ENCODE measurements around the gene TLE3. TPM values are rescaled to one million over a fixed set of nuclear protein-coding genes. Genes with fewer than 3 reads are reported as not detected.

Gene TLE3
- total and polyA plus RNA-seq, 2 of the 4 experiments (the other 2 are of a cell fraction) = 6.5 to 16.3 TPM

GRCh38 chr15:70067011-70067410, 30.7 kb downstream of the TLE3 start:
- dilution Hi-C loops (cut with HindIII; ENCODE audit: low sequenced_read_pairs, unreplicated experiment) (no loop called here), intact Hi-C loops (cut with micrococcal nuclease) (no loop called here), in situ Hi-C loops (cut with MboI; ENCODE audit: low sequenced_read_pairs) (no loop called here)
- BruUV-seq (replicated peaks) = no TSS peak
- H3K36me3 ChIP-seq (ENCODE audit: control insufficient read depth, insufficient read depth, low read length) = peaks cover 56% of the 10 kb centered on the region
- TF ChIP-seq ELK1 (IDR thresholded peaks at IDR 0.05; ENCODE audit: borderline replicate concordance, low read depth, low read length) = no peak
- TF ChIP-seq RAD21 (IDR thresholded peaks at IDR 0.05; ENCODE audit: low read length) = no peak
- no peaks in the 10 kb centered on the region for H3K9me3 ChIP-seq (ENCODE audit: control insufficient read depth, insufficient read depth, low read length)
- H3K27ac ChIP-seq (ENCODE audit: insufficient read depth, low read length) = no peak overlapping the region
- H3K18ac ChIP-seq (ENCODE audit: low read depth, low read length) = no peak overlapping the region
- no peak overlapping the region for H2BK15ac ChIP-seq (ENCODE audit: low read depth, low read length)
- DNase-seq (no peak), ATAC-seq (ENCODE audit: low read depth) (no peak)
- H3K9ac ChIP-seq (ENCODE audit: low read depth, low read length) = no peak overlapping the region
- no peak overlapping the region for H2BK20ac ChIP-seq (ENCODE audit: low read depth, low read length)
- H4K20me1 ChIP-seq (ENCODE audit: insufficient read depth, low read length) = peaks cover 48% of the 10 kb centered on the region
- no peak overlapping the region for H4K5ac ChIP-seq (ENCODE audit: low read depth, low read length)
- no peak overlapping the region for H2AK5ac ChIP-seq (ENCODE audit: low read depth, low read length)
- H3K79me1 ChIP-seq (ENCODE audit: low read depth in 1 of 2, low read length in 2 of 2) = peaks cover 17 to 59% of the 10 kb centered on the region in 2 experiments
- no peak overlapping the region for H4K91ac ChIP-seq (ENCODE audit: insufficient read depth, low read depth, low read length)
- ChIA-PET POLR2A (ENCODE audit: unreplicated experiment) (no interaction called here), CTCF (no interaction called here)
- H3K4me1 ChIP-seq (ENCODE audit: control insufficient read depth, insufficient read depth, low read length) = peaks cover 17% of the 10 kb centered on the region
- no peak overlapping the region; the same call in 1 of the 2 replicates for H3K4ac ChIP-seq (ENCODE audit: low read depth, low read length)
- H3K23ac ChIP-seq (ENCODE audit: low read depth, low read length) = no peak overlapping the region
- H3K14ac ChIP-seq (replicated peaks; ENCODE audit: low read depth, low read length) = no peak overlapping the region
- WGBS, 2 experiments (ENCODE audit: extremely low coverage in 2 of 2, insufficient read length in 1 of 2) = no CpG with 5 or more reads among the region's 2 CpGs
- no peak overlapping the region for H4K8ac ChIP-seq (ENCODE audit: low read depth in 2 of 2, low read length in 2 of 2)
- H2AFZ ChIP-seq (replicated peaks; ENCODE audit: low read length, poor library complexity) = no peak overlapping the region
- no peaks in the 10 kb centered on the region for H3K27me3 ChIP-seq (ENCODE audit: control insufficient read depth, insufficient read depth, low read length)
- no peak overlapping the region for H3K4me2 ChIP-seq (ENCODE audit: low read depth, low read length)
- H3K56ac ChIP-seq (ENCODE audit: extremely low read depth, insufficient read depth, low read length) = no peak overlapping the region
- no peak overlapping the region for H3K4me3 ChIP-seq (ENCODE audit: insufficient read depth, low read depth, low read length)
- H2AK9ac ChIP-seq (replicated peaks; ENCODE audit: low read depth, low read length, poor library complexity) = no peak overlapping the region
- no peak overlapping the region for H2BK120ac ChIP-seq (ENCODE audit: low read depth, low read length)
- no peak overlapping the region for H2BK5ac ChIP-seq (ENCODE audit: low read depth, low read length, poor library complexity, severe bottlenecking)
- peaks cover 25% of the 10 kb centered on the region for H3K9me1 ChIP-seq (ENCODE audit: insufficient read depth, low read length)
